Caco-2 (cell line): ENCODE measurements around the gene EHHADH. TPM values are rescaled to one million over a fixed set of nuclear protein-coding genes. Genes with fewer than 3 reads are reported as not detected.

Experiments
- BruUV-seq: library from RNA; stranded (reverse); fragments of 400-500 nt; replicated peaks from 2 replicates; lab custom pipeline; 2021; lab: Mats Ljungman, UMichigan
- CTCF ChIA-PET: fragments of 300-600 bp; sonication (Branson Sonifier 250); formaldehyde crosslinking; loops from one replicate; lab custom pipeline; 2022; ENCODE audit warnings: antibody characterized with exemption; lab: Charles Lee
- POLR2A ChIA-PET: fragments of 300-600 bp; sonication (Branson Sonifier 250); formaldehyde crosslinking; loops from one replicate; lab custom pipeline; 2022; ENCODE audit warnings: antibody characterized with exemption; lab: Charles Lee
- DNase-seq, 2 experiments: peaks; one replicate each; pipeline versions ENCODE4 v3.0.0 to v3.0.0-alpha.2; 2020 to 2022
- H3K27me3 ChIP-seq: replicated peaks from 2 replicates; pipeline ENCODE4 v1.6.0; 2011; ENCODE audit warnings: low read length; ENCODE audit not compliant: control insufficient read depth, insufficient read depth
- H3K36me3 ChIP-seq: 2 replicates; pipeline ENCODE4 v1.5.1; 2011; ENCODE audit warnings: low read length; ENCODE audit not compliant: control insufficient read depth, insufficient read depth
- H3K4me1 ChIP-seq: fragments of 250-450 bp; sonication (Bioruptor Pico); 2 replicates; pipeline ENCODE4 v1.5.1; 2020; ENCODE audit warnings: mild to moderate bottlenecking
- H3K4me3 ChIP-seq: 2 replicates; pipeline ENCODE4 v1.5.1; 2011; ENCODE audit warnings: low read depth, mild to moderate bottlenecking, control low read depth, low read length
- H3K9me3 ChIP-seq: fragments of 250-450 bp; sonication (Bioruptor Pico); 2 replicates; pipeline ENCODE4 v1.5.1; 2020; ENCODE audit warnings: mild to moderate bottlenecking, moderate library complexity
- H3K27ac Mint-ChIP-seq: one replicate; pipeline ENCODE4 v1.8.0; 2022; ENCODE audit warnings: mixed read lengths; ENCODE audit not compliant: unreplicated experiment
- H3K27me3 Mint-ChIP-seq: one replicate; pipeline ENCODE4 v1.8.0; 2022; ENCODE audit warnings: mixed read lengths; ENCODE audit not compliant: insufficient read depth, unreplicated experiment
- H3K36me3 Mint-ChIP-seq: one replicate; pipeline ENCODE4 v1.8.0; 2022; ENCODE audit warnings: mild to moderate bottlenecking, mixed read lengths; ENCODE audit not compliant: insufficient read depth, unreplicated experiment
- H3K4me1 Mint-ChIP-seq: one replicate; pipeline ENCODE4 v1.8.0; 2022; ENCODE audit warnings: low read depth, mixed read lengths; ENCODE audit not compliant: unreplicated experiment
- H3K4me3 Mint-ChIP-seq: one replicate; pipeline ENCODE4 v1.8.0; 2022; ENCODE audit warnings: mild to moderate bottlenecking, moderate library complexity, mixed read lengths; ENCODE audit not compliant: unreplicated experiment
- H3K9me3 Mint-ChIP-seq: one replicate; pipeline ENCODE4 v1.8.0; 2022; ENCODE audit warnings: mixed read lengths; ENCODE audit not compliant: unreplicated experiment
- intact Hi-C: fragments of 100-400 bp; cut with micrococcal nuclease; formaldehyde crosslinking; loops from one replicate; pipeline ENCODE4 v1.10.0; 2022; ENCODE audit not compliant: unreplicated experiment
- total RNA-seq: library from RNA; stranded (reverse); gene quantifications from 2 replicates; pipeline ENCODE4 v1.2.3, GENCODE V29; 2022
- TF ChIP-seq, protein P1 (sequence below), 2 experiments: fragments of 200-600 bp in 1 of 2; IDR thresholded peaks; 1 replicate in 1 of 2; 2 replicates in 1 of 2; pipeline versions ENCODE4 v1.5.1 to v1.8.0; 2011 to 2022; ENCODE audit warnings: antibody characterized with exemption in 1 of 2, control low read depth in 1 of 2, inconsistent platforms in 1 of 2, low read depth in 1 of 2, low read length in 1 of 2, mild to moderate bottlenecking in 1 of 2, moderate library complexity in 1 of 2; ENCODE audit not compliant: insufficient read depth in 1 of 2, severe bottlenecking in 1 of 2, unreplicated experiment in 1 of 2

Gene EHHADH
- total RNA-seq, 1 experiment from 2014 or later, result 24.9 TPM

DNA sequence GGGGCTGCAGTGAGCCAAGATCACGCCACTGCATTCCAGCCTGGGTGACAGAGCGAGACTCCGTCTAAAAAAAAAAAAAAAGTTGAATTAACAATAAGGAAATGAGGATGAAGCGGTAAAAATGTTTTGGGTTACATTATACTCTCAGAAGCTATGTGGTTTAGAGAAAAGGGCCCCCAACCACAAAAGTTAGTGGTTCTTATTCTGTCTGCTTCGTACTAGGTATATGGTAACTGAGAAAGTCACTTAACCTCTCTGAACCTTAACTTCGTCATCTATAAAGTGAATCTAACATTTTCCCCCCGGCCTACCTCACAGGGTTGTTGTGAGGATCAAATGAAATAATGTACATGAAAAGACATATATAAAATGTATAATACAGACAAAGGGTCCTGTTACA lies 38.4 kb upstream of the EHHADH start:
- TSS peak; percentile 26 for BruUV-seq
- CTCF ChIA-PET, result no interaction called here
- intact Hi-C loops, result no loop called here
- DNase-seq, result no peak
- Mint-ChIP-seq H3K36me3 (peaks cover 6% of the 10 kb centered on the region), H3K27me3 (no peaks in the 10 kb centered on the region), H3K27ac (no peak overlapping the region), H3K4me3 (no peak overlapping the region), H3K9me3 (no peaks in the 10 kb centered on the region), H3K4me1 (no peaks in the 10 kb centered on the region)
- Histone ChIP-seq H3K4me3 (no peak overlapping the region), H3K9me3 (no peaks in the 10 kb centered on the region), H3K27me3 (no peaks in the 10 kb centered on the region), H3K4me1 (no peaks in the 10 kb centered on the region), H3K36me3 (no peaks in the 10 kb centered on the region)
- POLR2A ChIA-PET, result no interaction called here
- TF ChIP-seq, protein P1, sequence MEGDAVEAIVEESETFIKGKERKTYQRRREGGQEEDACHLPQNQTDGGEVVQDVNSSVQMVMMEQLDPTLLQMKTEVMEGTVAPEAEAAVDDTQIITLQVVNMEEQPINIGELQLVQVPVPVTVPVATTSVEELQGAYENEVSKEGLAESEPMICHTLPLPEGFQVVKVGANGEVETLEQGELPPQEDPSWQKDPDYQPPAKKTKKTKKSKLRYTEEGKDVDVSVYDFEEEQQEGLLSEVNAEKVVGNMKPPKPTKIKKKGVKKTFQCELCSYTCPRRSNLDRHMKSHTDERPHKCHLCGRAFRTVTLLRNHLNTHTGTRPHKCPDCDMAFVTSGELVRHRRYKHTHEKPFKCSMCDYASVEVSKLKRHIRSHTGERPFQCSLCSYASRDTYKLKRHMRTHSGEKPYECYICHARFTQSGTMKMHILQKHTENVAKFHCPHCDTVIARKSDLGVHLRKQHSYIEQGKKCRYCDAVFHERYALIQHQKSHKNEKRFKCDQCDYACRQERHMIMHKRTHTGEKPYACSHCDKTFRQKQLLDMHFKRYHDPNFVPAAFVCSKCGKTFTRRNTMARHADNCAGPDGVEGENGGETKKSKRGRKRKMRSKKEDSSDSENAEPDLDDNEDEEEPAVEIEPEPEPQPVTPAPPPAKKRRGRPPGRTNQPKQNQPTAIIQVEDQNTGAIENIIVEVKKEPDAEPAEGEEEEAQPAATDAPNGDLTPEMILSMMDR (IDR thresholded peaks at IDR 0.05; ENCODE audit: insufficient read depth in 1 of 2, low read depth in 1 of 2, low read length in 1 of 2, severe bottlenecking in 1 of 2, unreplicated experiment in 1 of 2), result no peak

GRCh38 chr3:185290266-185290665 lies 36.4 kb upstream of the EHHADH start:
- intact Hi-C loops, result no loop called here
- H3K27me3 ChIP-seq, result no peaks in the 10 kb centered on the region
- CTCF ChIA-PET, result no interaction called here
- no peaks in the 10 kb centered on the region for H3K36me3 ChIP-seq
- H3K27ac Mint-ChIP-seq, result no peak overlapping the region
- H3K36me3 Mint-ChIP-seq, result peaks cover 6% of the 10 kb centered on the region
- no peak for DNase-seq
- no peaks in the 10 kb centered on the region for H3K4me1 ChIP-seq
- no peaks in the 10 kb centered on the region for H3K9me3 ChIP-seq
- no peak overlapping the region for H3K4me3 ChIP-seq
- no TSS peak for BruUV-seq
- H3K4me1 Mint-ChIP-seq, result no peaks in the 10 kb centered on the region
- H3K4me3 Mint-ChIP-seq, result no peak overlapping the region
- TF ChIP-seq, protein P1 (IDR thresholded peaks at IDR 0.05; ENCODE audit: insufficient read depth in 1 of 2, low read depth in 1 of 2, low read length in 1 of 2, severe bottlenecking in 1 of 2, unreplicated experiment in 1 of 2), result no peak
- H3K9me3 Mint-ChIP-seq, result no peaks in the 10 kb centered on the region
- POLR2A ChIA-PET, result no interaction called here
- no peaks in the 10 kb centered on the region for H3K27me3 Mint-ChIP-seq

DNA sequence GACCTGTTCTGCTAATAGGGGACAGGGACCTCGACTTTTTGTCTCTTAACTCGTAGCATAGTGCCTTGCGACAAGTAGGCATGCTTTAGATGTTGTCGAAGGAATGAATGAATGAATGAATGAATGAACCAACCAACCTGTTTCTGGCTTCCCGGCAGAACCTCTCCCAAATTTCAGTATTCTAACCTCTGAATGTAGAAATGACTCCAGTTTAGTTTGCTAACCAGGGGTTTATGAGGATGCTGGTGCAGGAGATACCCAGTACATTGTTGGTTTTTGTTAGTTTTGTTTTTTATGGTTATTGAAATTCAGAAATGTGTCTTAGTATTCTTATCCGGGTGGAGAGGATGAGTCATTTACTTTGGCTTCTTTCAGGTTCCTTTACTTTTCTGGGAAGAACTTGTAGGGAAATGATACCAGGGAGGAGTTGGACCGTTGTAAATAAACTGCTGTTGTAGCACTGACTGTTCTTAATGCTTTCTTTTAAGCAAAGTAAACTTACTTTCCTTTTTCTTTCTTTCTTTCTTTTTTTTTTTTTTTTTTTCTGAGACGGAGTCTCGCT lies 29.6 kb upstream of the EHHADH start:
- Mint-ChIP-seq H3K27me3 (no peaks in the 10 kb centered on the region), H3K36me3 (peaks cover 10% of the 10 kb centered on the region)
- intact Hi-C loops, result no loop called here

More for the DNA sequence above, 29.6 kb upstream of the EHHADH start:
- BruUV-seq, result TSS peak; percentile 88
- Histone ChIP-seq H3K9me3 (no peaks in the 10 kb centered on the region), H3K27me3 (no peaks in the 10 kb centered on the region), H3K36me3 (no peaks in the 10 kb centered on the region), H3K4me3 (peak overlapping the region; percentile 57), H3K4me1 (no peaks in the 10 kb centered on the region)
- peak overlapping the region; percentile 95 for H3K4me3 Mint-ChIP-seq
- CTCF ChIA-PET, result no interaction called here
- no peaks in the 10 kb centered on the region for H3K4me1 Mint-ChIP-seq
- TF ChIP-seq, protein P1 (IDR thresholded peaks at IDR 0.05; ENCODE audit: insufficient read depth in 1 of 2, low read depth in 1 of 2, low read length in 1 of 2, severe bottlenecking in 1 of 2, unreplicated experiment in 1 of 2), result no peak
- H3K27ac Mint-ChIP-seq, result peak overlapping the region; percentile 95
- DNase-seq, result no peak
- POLR2A ChIA-PET, result no interaction called here
- H3K9me3 Mint-ChIP-seq, result no peaks in the 10 kb centered on the region
